Left cardiac atrium (tissue), 4 donors: Measurements from ENCODE around the gene PANK1. TPM values are rescaled to one million over a fixed set of nuclear protein-coding genes. Genes with fewer than 3 reads are reported as not detected.
"Not testable (repeated sequence)": the region's sequence is repeated elsewhere in the genome, so short reads cannot be mapped to it uniquely, and the experiment has no call there.

Source experiments
- ATAC-seq, 2 donors: fragments of 200-7000 bp; cut with Tn5 transposase; one replicate each; pipeline ENCODE4 v1.9.1; 2020; ENCODE audit warnings: mild to moderate bottlenecking in 2 of 2, moderate library complexity in 2 of 2
- DNase-seq: peaks from one replicate; pipeline ENCODE4 v3.0.0-alpha.2; 2020
- intact Hi-C, 2 donors: fragments of 100-400 bp; cut with DNase I; formaldehyde crosslinking; loops; one replicate each; pipeline versions ENCODE4 v1.14.1 to v1.15.1; 2022 to 2023
- total RNA-seq, 2 donors: library from RNA; stranded (reverse); fragmentation: NEBNext Ultra II Directional; extraction: Animal tissue kit (Norgen Biotek cat#: 25700); gene quantifications; one replicate each; pipeline ENCODE4 v1.2.1, GENCODE V29; 2021
- donor health status: DM: no; HTN: yes; CAD: no.
- donor health status: DM: no; HTN: yes; CAD: no; lungs with severe emphysema.
- donor health status: DM: yes; HTN: yes; CAD: no.
- donor health status: Dilated cardiomyopathy.

Gene PANK1
- total RNA-seq, 2 donors from 2014 or later = 7.6 to 11.1 TPM

- DNase-seq (no peak), ATAC-seq (no peak)
- intact Hi-C loops = no loop called here
Observed at GRCh38 chr10:89632824-89633223, 12.2 kb downstream of the PANK1 start.

DNA sequence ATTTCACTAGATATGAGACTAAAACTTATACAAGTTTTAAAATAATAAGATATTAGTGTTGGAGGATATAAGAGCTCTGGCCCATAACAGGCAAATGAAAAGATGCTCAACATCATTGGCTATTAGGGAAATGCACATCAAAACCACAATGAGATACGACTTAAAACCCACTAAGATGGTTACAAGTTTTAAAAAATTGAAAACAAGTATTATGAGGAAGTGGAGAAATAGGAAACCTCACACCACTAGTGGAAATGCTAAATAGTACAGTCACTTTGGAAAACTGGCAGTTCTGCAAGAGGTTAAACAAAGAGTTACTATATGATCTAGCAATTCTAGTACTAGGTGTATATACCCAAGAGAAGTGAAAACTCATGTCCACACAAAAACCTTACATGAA, 17.2 kb downstream of the PANK1 start:
- DNase-seq = no peak
- intact Hi-C loops = no loop called here
- ATAC-seq = no peak

- ATAC-seq (no peak), DNase-seq (no peak)
- intact Hi-C loops = no loop called here
Observed at GRCh38 chr10:89625041-89625765, 19.8 kb downstream of the PANK1 start.

DNA sequence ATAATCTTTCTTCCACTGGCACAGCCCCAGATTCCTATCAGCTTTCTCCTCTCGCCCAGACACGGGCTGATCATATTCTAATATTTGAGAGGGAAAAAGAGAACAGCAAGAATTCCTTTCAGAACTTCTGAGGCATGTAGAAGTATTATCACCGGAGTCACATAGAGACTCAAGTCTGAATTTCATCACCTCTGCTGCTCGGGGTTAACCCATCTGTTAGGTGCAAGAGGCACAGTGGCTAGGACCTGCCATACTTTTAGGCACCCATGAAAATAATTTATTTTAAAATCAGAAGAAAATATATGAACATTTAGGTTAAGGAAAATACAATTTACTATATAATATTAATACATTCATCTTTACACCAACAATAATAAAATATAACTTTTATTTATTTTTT, 21.0 kb downstream of the PANK1 start:
- ATAC-seq = no peak
- DNase-seq = no peak
- intact Hi-C loops = no loop called here

- intact Hi-C loops = no loop called here
- ATAC-seq = no peak
- no peak for DNase-seq
Observed at GRCh38 chr10:89622151-89622550, 22.9 kb downstream of the PANK1 start.

DNA sequence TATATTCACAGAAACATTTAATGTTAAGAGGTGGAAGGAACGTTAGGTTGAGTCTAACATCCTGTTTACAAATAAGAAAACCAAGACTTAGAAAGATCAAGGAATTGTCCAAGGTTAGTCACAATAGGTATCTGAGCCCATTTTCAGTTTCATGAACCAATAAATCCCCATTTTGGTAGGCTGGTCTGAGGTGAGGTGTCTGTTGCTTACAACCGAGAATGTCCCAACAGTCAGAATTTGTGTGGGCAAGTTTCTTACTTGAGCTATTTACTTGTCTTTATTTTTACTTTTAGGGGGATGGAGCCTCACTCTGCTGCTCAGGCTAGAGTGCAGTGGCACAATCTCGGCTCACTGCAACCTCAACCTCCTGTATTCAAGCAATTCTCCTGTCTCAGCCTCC, 23.6 kb downstream of the PANK1 start:
- ATAC-seq (no peak), DNase-seq (no peak)
- intact Hi-C loops = no loop called here

- ATAC-seq, DNase-seq, intact Hi-C loops: not testable (repeated sequence)
Observed at GRCh38 chr10:89620296-89620695, 24.7 kb downstream of the PANK1 start.

- intact Hi-C loops = no loop called here
- DNase-seq (no peak), ATAC-seq (no peak)
Observed at GRCh38 chr10:89615824-89616223, 29.2 kb downstream of the PANK1 start.

DNA sequence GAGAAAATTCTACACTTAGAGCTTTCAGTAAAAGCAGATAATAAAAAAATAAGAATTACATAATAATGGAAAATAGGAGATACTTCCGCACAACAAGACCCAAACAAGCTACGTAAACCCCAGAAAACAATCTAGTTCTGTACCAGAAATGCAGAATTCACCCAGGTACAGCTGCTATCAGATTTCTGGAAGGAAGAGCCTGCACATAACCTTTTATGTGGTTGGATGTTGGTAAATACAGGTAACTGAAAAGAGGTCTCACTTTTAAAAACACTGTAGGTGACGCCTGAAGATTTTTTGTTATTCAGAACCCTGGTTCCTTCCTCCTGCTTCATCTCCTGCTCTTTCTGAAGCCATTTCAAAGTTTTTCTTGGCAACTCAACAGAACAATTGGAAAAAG, 29.9 kb downstream of the PANK1 start:
- no peak for ATAC-seq
- intact Hi-C loops = no loop called here
- no peak for DNase-seq

GRCh38 chr10:89613582-89613981, 31.5 kb downstream of the PANK1 start:
- intact Hi-C loops = no loop called here
- no peak for ATAC-seq

GRCh38 chr10:89611282-89611681, 33.8 kb downstream of the PANK1 start:
- no peak for ATAC-seq
- DNase-seq = no peak

More at GRCh38 chr10:89613582-89613981, 31.5 kb downstream of the PANK1 start:
- no peak for DNase-seq

DNA sequence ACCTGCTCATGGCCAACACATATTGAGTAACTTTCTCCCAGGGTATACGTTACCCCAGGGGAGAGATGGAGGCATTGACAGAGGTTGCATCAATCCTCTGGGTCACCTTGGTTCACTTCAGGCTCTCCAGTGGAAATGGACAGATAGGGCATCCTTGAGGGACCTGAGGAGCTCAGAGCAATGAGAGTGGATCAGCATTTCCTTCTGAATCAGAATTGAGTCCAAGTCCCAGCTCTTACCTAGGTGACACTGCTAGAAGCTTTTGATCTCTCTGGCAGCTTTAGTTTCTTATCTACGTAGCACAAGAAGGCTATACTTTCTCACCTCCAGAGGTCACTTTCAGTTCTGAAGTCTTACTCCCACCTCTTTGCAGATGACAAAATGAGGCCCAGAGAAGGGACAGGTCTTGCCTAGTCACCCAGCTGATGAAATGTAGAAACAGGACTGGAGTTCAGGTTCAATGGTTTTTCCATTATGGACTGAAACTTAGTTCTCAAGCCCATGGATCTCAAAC, 35.2 kb downstream of the PANK1 start:
- no peak for DNase-seq
- intact Hi-C loops = no loop called here
- ATAC-seq = no peak

More at GRCh38 chr10:89611282-89611681, 33.8 kb downstream of the PANK1 start:
- intact Hi-C loops = no loop called here

GRCh38 chr10:89604200-89604599, 40.8 kb downstream of the PANK1 start:
- ATAC-seq = no peak
- no peak for DNase-seq
- intact Hi-C loops = no loop called here

DNA sequence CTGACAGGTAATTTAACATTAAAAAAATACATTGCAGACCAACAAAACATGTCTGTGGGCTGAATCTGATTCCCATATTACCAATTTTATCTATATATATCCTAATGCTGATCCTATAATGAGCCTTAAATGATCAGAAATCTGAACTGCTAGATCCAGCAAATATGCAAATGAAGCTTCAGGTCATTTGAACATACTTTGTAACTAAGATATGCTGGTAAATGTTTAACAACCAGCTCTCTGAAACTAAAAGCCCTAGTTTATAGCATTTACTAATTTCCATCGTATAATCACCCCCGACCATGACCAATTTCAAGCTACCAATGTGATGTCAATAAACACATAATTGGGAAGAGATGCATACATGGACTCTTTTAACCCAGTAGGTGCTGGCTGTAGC, 42.1 kb downstream of the PANK1 start:
- intact Hi-C loops = no loop called here
- DNase-seq (no peak), ATAC-seq (no peak)

DNA sequence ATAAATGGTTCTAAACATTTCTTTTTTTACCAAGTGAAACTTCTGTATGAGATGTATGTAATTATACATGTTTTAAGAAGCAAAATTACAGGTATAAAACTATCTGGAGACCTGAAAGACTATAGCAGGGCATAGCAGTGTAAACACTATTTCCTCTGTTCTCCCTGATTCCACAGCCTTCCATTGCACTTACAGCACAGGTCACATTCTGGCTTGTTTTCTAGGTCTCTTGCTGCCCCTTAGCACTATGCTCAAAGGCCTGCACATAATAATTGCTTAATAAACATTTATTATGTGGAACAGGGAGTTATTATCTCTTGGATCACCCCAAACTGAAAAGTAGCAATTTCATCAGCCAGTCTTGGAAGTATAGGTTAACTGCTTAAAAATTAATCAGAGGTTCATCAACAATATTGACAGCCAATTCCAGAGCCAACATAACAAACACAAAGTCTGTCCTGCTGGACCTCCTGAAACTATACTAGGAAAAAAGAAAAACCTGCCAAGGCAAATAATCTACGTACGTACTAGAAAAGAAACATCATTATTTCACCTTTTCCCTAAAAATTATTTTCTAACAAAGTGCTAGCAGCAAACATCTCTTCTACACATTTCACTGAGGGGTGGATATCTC, 43.2 kb downstream of the PANK1 start:
- intact Hi-C loops = no loop called here
- ATAC-seq (no peak), DNase-seq (no peak)

GRCh38 chr10:89600041-89600440, 45.0 kb downstream of the PANK1 start:
- no peak for DNase-seq
- intact Hi-C loops = no loop called here
- no peak for ATAC-seq

DNA sequence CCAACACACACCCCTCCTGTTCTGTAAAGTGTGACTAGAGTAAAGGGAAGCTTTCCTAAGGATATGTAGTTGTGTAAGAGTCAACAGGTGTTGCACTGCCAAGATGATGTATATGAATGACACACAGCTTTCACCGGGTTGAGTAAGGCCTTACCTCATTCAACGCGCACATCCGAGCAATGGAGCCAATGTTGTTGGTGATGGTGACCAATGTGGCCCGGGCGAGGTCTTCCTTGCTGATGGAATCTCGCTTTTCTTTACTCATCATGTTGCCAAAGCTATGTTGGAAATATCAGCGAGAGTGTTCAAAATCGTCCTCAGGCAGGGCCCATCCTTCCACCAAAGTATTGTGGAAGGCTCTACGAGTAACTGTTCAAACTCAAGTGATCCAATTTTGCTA, 52.0 kb downstream of the PANK1 start:
- ATAC-seq = no peak
- intact Hi-C loops = loop anchor here in 1 of 2 donors (5.0 kb wide), 1 partner anchor 49 kb away; no protein-coding TSS in a partner anchor
- DNase-seq = no peak

GRCh38 chr10:89592539-89592938, 52.5 kb downstream of the PANK1 start:
- ATAC-seq = no peak
- intact Hi-C loops = loop anchor here in 1 of 2 donors (5.0 kb wide), 1 partner anchor 50 kb away; no protein-coding TSS in a partner anchor
- DNase-seq = no peak

DNA sequence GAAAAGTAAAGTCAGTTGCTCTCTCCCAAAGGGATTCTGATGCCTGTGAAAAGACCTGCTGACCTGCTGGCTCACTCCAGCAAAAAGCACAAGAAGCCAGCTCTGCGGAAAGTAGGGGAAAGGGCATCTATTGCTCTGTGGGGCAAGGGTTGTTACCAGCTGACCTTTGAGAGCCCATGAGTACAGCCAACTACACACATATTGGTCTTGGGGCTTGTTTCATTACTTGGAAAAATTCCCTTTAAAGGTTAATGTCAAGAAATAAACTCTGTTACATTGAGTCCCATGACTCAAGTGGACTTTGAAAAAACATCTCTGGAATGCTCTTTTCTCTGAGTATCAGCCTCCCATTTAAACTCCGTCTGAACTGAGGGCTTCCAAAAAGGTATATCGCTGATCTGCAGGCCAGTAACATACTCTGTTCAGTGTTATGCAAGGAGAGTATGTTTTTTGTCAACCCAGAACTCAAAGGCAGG, 53.2 kb downstream of the PANK1 start:
- intact Hi-C loops = loop anchor here in 1 of 2 donors (5.0 kb wide), 1 partner anchor 50 kb away; no protein-coding TSS in a partner anchor
- ATAC-seq (peak; percentile 73 to 90), DNase-seq (peak; percentile 26)

DNA sequence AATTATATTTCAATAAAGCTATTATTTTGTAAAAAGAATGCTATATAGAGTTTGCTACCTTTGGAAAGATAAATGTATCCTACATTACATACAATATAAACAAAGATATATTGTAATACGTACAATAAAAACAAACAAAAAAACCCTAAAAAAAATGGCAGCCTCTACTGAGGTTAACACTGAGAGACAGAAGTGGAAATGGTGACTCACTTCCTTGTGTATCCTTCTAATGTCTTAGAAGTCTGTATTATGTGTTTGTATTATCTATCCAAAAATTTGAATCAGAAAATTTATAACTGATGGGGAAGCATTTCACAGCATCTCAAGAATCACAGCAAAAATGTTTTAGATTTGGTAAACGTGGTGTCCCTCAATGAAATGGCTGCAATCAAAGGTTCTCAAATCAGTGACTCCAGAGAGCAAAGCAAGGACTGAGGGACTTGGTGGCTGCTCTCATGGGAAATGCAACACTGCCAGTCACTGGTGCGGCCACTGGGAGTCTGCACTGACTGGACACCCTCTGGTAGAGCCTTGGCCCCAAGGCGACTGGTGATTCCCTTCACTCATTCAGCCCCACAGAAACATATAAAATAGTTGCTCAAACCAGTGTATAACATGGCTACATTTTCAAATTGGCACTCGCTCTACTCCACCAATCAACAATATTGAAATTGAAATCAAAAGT, 53.8 kb downstream of the PANK1 start:
- peak; percentile 62 to 66 for ATAC-seq
- intact Hi-C loops = loop anchor here in 1 of 2 donors (5.0 kb wide), 1 partner anchor 51 kb away; no protein-coding TSS in a partner anchor
- DNase-seq = no peak
